BJ (cell line): ENCODE data around the gene AHDC1. TPM values are rescaled to one million over a fixed set of nuclear protein-coding genes. Genes with fewer than 3 reads are reported as not detected.

Experiments used
- CTCF ChIA-PET: fragments of 350-600 bp; formaldehyde crosslinking; extraction: SDS; loops from one replicate; lab custom pipeline; 2021; ENCODE audit warnings: antibody characterized with exemption, inconsistent platforms; lab: Yijun Ruan, JAX
- POLR2A ChIA-PET: fragments of 300-600 bp; sonication (Branson Sonifier 250); formaldehyde crosslinking; extraction: SDS; loops from one replicate; lab custom pipeline; 2021; ENCODE audit warnings: antibody characterized with exemption; lab: Charles Lee
- DNase-seq: peaks from one replicate; pipeline ENCODE4 v3.0.0-alpha.2; 2011; ENCODE audit warnings: low read depth
- H3K27me3 ChIP-seq: 2 replicates; pipeline ENCODE4 v1.6.0; 2011; ENCODE audit warnings: low read length; ENCODE audit not compliant: control insufficient read depth, insufficient read depth
- H3K36me3 ChIP-seq: 2 replicates; pipeline ENCODE4 v1.5.1; 2011; ENCODE audit warnings: low read length; ENCODE audit not compliant: control insufficient read depth, insufficient read depth
- H3K4me3 ChIP-seq: 2 replicates; pipeline ENCODE4 v1.5.1; 2011; ENCODE audit warnings: low read depth, mild to moderate bottlenecking, control low read depth, low read length
- CTCF ChIP-seq: IDR thresholded peaks from 2 replicates; pipeline ENCODE4 v1.5.1; 2011; ENCODE audit warnings: low read depth, mild to moderate bottlenecking, control low read depth, inconsistent platforms, low read length, moderate library complexity; ENCODE audit not compliant: insufficient read depth
- polyA plus RNA-seq: library from polyadenylated mRNA; depleted of rRNA; stranded (reverse); fragments of >200 nt; gene quantifications from 2 replicates; pipeline ENCODE4 v1.2.3, GENCODE V29; 2011

AHDC1 gene
- polyA plus RNA-seq, 1 experiment, result 4.1 TPM

- CTCF ChIA-PET, result interaction anchor here (1.0 to 2.1 kb wide), 3 partner anchors 16 to 29 kb away, joined by 3 to 10 read pairs (median 4); no protein-coding TSS in a partner anchor
- no peak for TF ChIP-seq CTCF
Observed at GRCh38 chr1:27572679-27573426, 31.1 kb downstream of the AHDC1 start.

GRCh38 chr1:27572019-27572678 lies 31.8 kb downstream of the AHDC1 start:
- CTCF ChIA-PET, result interaction anchor here (1.0 to 1.1 kb wide), 3 partner anchors 30 to 272 kb away, joined by 3 to 6 read pairs (median 3); no protein-coding TSS in a partner anchor

More at GRCh38 chr1:27572679-27573426, 31.1 kb downstream of the AHDC1 start:
- Histone ChIP-seq H3K36me3 (no peaks in the 10 kb centered on the region; the same call in 1 of the 2 replicates), H3K4me3 (no peak overlapping the region), H3K27me3 (no peaks in the 10 kb centered on the region)
- POLR2A ChIA-PET, result no interaction called here
- DNase-seq, result no peak

GRCh38 chr1:27571439-27572018 lies 32.4 kb downstream of the AHDC1 start:
- Histone ChIP-seq H3K4me3 (no peak overlapping the region), H3K27me3 (no peaks in the 10 kb centered on the region), H3K36me3 (no peaks in the 10 kb centered on the region; the same call in 1 of the 2 replicates)
- no peak for DNase-seq
- no peak for TF ChIP-seq CTCF
- CTCF ChIA-PET, result interaction anchor here (1.0 to 7.0 kb wide), 6 partner anchors 15 to 271 kb away, joined by 3 to 54 read pairs (median 4); partner anchors contain the start of gene AHDC1
- POLR2A ChIA-PET, result no interaction called here

More at GRCh38 chr1:27572019-27572678, 31.8 kb downstream of the AHDC1 start:
- Histone ChIP-seq H3K36me3 (no peaks in the 10 kb centered on the region; the same call in 1 of the 2 replicates), H3K27me3 (no peaks in the 10 kb centered on the region), H3K4me3 (no peak overlapping the region)
- POLR2A ChIA-PET, result no interaction called here
- DNase-seq, result no peak
- TF ChIP-seq CTCF, result no peak

- POLR2A ChIA-PET, result no interaction called here
- no peaks in the 10 kb centered on the region for H3K27me3 ChIP-seq
- DNase-seq, result no peak
- no peak for TF ChIP-seq CTCF
- H3K36me3 ChIP-seq, result no peaks in the 10 kb centered on the region; the same call in 1 of the 2 replicates
- H3K4me3 ChIP-seq, result no peak overlapping the region
- CTCF ChIA-PET, result interaction anchor here (1.0 to 7.0 kb wide), 8 partner anchors 9 to 270 kb away, joined by 3 to 54 read pairs (median 3); partner anchors contain the start of gene AHDC1
Observed at GRCh38 chr1:27570784-27571183, 33.2 kb downstream of the AHDC1 start.
